Fibroblast of the conjunctiva (primary cell): ENCODE measurements around the gene ZBTB17.
"Not testable (repeated sequence)": the region's sequence is repeated elsewhere in the genome, so short reads cannot be mapped to it uniquely, and the experiment has no call there.

Source experiments
- DNase-seq: peaks from one replicate; pipeline ENCODE4 v3.0.0-alpha.2; 2010; ENCODE audit warnings: low read depth

The ZBTB17 gene

DNA sequence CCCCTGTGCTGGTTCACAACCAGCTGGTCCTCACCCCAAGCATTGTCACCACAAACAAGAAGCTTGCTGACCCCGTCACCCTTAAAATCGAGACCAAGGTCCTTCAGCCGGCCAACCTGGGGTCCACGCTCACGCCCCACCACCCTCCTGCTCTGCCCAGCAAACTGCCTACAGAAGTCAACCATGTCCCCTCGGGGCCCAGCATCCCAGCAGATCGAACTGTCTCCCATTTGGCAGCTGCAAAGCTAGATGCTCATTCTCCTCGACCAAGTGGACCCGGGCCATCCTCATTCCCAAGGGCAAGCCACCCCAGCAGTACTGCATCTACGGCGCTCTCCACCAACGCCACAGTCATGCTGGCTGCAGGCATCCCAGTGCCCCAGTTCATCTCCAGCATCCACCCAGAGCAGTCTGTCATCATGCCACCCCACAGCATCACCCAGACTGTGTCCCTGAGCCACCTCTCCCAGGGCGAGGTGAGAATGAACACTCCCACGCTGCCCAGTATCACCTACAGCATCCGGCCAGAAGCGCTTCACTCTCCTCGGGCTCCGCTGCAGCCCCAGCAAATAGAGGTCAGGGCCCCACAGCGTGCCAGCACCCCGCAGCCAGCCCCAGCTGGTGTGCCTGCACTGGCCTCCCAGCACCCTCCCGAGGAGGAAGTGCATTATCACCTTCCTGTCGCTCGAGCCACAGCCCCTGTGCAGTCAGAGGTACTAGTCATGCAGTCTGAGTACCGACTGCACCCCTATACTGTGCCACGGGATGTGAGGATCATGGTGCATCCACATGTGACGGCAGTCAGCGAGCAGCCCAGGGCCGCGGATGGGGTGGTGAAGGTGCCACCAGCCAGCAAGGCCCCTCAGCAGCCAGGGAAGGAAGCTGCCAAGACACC, 40.6 kb downstream of the ZBTB17 start:
- no peak for DNase-seq

DNA sequence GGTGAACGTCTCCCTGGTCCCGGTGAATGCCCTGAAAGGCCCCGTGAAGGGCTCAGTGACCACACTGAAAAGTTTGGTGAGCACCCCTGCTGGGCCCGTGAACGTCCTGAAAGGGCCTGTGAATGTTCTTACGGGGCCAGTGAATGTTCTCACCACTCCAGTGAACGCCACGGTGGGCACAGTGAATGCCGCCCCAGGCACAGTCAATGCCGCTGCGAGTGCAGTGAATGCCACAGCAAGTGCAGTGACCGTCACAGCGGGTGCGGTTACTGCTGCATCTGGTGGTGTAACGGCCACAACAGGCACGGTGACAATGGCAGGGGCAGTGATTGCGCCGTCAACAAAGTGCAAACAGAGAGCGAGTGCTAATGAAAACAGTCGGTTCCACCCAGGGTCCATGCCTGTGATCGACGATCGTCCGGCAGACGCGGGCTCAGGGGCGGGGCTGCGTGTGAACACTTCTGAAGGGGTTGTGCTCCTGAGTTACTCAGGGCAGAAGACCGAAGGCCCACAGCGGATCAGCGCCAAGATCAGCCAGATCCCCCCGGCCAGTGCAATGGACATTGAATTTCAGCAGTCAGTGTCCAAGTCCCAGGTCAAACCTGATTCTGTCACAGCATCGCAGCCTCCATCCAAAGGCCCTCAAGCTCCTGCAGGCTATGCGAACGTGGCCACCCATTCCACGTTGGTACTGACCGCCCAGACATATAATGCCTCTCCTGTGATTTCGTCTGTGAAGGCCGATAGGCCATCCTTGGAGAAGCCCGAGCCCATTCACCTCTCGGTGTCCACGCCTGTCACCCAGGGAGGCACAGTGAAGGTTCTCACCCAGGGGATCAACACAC, 41.5 kb downstream of the ZBTB17 start:
- DNase-seq, result no peak

- DNase-seq, result no peak
Observed at GRCh38 chr1:15933684-15934083, 42.2 kb downstream of the ZBTB17 start.

- no peak for DNase-seq
Observed at GRCh38 chr1:15932612-15933011, 43.3 kb downstream of the ZBTB17 start.

DNA sequence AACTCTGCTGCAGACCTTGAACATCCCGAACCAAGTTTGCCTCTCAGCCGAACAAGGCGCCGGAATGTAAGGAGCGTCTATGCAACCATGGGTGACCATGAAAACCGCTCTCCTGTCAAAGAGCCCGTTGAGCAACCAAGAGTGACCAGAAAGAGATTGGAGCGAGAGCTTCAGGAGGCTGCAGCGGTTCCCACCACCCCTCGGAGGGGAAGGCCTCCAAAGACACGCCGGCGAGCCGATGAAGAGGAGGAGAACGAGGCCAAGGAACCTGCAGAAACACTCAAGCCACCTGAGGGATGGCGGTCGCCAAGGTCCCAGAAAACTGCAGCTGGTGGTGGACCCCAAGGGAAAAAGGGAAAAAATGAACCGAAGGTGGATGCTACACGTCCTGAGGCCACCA, 44.0 kb downstream of the ZBTB17 start:
- DNase-seq, result no peak

DNA sequence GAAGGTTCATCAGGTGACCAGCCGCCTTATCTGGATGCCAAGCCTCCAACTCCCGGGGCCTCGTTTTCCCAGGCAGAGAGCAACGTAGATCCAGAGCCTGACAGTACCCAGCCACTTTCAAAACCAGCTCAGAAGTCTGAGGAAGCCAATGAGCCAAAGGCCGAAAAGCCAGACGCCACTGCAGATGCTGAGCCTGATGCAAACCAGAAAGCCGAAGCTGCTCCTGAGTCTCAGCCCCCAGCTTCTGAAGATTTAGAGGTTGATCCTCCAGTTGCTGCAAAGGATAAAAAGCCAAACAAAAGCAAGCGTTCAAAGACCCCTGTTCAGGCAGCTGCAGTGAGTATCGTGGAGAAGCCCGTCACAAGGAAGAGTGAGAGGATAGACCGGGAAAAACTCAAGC, 44.5 kb downstream of the ZBTB17 start:
- DNase-seq, result no peak

- DNase-seq, result no peak
Observed at GRCh38 chr1:15928971-15929965, 46.6 kb downstream of the ZBTB17 start.

DNA sequence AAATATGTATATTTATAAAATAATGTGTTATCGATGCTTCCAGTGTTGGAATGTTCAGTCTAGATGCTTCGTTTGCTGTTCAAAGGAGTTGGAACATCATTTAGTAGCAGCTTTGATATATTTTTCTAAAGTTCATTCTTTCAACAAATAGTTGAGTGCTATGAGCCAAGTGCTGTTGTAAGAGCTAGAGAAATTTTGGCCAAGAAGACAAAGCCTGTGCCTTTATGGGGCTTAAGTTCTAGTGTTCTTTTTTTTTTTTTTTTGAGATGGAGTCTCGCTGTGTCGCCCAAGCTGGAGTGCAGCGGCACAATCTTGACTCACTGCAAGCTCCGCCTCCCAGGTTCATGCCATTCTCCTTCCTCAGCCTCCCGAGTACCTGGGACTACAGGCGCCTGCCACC, 49.5 kb downstream of the ZBTB17 start:
- not testable (repeated sequence) for DNase-seq

- no peak for DNase-seq
Observed at GRCh38 chr1:15923241-15923640, 52.7 kb downstream of the ZBTB17 start.

- DNase-seq, result no peak
Observed at GRCh38 chr1:15918962-15919715, 56.8 kb downstream of the ZBTB17 start.

- DNase-seq, result no peak
Observed at GRCh38 chr1:15916916-15917315, 59.0 kb downstream of the ZBTB17 start.

DNA sequence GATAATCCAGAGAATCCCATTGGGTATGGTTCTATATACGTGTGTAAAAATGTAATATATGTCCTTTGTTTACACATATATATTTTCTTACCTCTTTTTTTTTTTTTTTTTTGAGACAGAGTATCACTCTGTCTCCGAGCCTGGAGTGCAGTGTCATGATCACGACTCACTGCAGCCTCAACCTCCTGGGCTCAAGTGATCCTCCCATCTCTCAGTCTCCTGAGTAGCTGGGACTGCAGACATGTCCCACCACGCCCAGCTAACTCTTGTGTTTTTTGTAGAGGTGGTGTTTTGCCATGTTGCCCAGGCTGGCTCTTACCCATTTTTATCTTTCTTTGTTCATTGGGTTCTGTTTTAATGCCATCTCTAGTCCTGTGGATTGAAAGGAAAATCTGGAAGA, 59.5 kb downstream of the ZBTB17 start:
- DNase-seq, result no peak

DNA sequence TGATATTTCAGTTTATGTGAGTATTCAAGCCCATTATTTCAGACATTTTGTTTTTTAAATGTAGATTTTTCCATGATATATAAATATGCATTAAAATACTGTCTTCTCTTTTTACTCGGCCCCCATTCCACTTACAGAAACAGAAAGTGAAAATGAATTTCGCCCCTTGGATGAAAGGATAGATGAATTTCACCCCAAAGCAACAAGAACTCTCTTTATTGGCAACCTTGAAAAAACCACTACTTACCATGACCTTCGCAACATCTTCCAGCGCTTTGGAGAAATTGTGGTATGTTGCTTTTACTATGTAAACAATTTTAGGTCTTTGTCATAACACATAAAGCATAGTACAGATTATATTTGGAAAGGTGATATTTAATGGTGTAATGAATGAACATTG, 59.9 kb downstream of the ZBTB17 start:
- no peak for DNase-seq

DNA sequence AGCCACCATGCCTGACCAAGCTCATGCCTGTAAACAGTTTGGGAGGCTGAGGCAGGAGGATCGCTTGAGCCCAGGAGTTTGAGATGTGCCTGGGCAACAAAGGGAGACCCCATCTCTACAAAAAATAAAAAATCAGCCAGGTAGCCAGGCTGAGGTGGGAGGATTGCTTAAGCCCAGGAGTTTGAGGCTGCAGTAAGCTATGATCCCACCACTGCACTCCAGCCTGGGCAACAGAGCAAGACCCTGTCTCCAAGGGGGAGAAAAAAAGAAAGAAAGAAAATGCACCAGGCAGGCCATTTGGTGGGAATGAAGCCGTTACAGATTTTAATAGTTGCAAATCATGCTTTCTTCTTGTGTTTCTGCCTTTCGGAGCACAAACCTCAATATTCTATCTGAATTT, 62.3 kb downstream of the ZBTB17 start:
- not testable (repeated sequence) for DNase-seq

GRCh38 chr1:15911927-15912326, 64.0 kb downstream of the ZBTB17 start:
- no peak for DNase-seq

- no peak for DNase-seq
Observed at GRCh38 chr1:15911141-15911540, 64.8 kb downstream of the ZBTB17 start.

GRCh38 chr1:15908597-15908996, 67.3 kb downstream of the ZBTB17 start:
- DNase-seq, result no peak

DNA sequence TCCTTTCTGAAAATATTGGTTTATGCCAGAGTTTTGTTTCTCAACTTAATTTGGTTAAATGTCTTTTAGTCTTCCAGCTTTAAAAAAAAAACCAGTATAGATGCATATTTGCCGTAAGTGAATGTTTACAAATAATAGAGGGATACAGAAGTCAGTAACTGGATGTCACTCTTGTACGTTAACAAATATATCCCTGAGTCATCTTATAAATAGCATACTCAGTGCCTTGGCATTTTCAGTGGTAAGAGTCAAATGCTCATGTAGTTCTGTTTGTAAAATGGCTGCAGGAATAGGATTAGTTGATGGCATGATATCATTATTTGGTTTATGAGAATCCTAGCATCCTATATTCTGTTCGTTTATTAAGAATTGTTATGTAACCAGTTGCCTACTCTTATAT, 73.0 kb downstream of the ZBTB17 start:
- DNase-seq, result peak; percentile 34

GRCh38 chr1:15900662-15901279, 75.1 kb downstream of the ZBTB17 start:
- DNase-seq, result no peak

DNA sequence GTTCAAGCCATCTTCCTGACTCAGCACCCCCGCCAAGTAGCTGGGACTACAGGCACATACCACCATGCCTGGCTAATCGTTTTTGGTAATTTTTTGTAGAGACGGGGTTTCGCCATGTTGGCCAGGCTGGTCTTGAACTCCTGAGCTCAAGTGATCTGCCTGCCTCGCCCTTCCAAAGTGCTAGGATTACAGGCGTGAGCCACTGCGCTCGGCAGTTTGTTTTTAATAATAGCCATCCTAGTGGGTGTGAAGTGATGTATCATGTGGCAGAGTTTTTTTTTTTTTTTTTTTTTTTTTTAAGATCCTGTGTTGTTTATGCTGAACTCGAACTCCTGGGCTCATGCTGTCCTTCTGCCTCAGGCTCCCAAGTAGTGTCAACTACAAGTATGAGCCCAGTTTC, 76.6 kb downstream of the ZBTB17 start:
- DNase-seq, result no peak
